ENCODE measurements around the gene STPG3.

Gene STPG3

DNA sequence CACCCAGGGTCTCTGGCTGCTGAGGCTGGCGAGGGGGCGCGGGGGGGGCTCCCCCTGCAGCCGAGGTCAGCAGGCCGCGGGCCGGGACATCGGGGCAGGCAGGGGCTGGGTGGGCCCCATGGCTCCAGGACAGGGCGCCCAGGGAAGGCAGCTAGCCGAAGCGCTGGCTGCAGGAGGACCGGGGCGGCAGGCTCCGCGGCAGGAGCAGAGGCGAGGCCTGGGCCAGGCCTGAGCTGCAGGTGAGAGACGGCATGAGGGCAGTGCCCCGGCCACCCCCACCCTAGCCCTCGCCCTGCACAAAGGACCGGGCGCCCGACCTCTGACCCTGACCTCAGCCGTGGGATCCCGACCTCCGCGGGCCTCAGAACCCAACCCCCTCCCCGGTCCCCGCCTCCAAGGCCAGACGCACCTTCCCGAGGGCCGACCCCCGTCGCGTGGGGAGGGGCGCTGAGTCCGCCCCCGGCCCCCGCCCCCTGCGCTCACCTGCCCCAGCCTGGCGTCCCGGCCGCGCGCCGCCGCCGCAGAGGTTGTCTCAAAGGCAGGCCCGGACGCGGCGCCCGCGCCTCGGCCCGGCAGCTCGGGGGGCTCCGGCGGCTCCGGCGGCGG lies 29.5 kb upstream of the STPG3 start:
- DNase-seq (ENCODE audit: low read depth in 3 of 3, low spot score in 1 of 3) = no peak

DNA sequence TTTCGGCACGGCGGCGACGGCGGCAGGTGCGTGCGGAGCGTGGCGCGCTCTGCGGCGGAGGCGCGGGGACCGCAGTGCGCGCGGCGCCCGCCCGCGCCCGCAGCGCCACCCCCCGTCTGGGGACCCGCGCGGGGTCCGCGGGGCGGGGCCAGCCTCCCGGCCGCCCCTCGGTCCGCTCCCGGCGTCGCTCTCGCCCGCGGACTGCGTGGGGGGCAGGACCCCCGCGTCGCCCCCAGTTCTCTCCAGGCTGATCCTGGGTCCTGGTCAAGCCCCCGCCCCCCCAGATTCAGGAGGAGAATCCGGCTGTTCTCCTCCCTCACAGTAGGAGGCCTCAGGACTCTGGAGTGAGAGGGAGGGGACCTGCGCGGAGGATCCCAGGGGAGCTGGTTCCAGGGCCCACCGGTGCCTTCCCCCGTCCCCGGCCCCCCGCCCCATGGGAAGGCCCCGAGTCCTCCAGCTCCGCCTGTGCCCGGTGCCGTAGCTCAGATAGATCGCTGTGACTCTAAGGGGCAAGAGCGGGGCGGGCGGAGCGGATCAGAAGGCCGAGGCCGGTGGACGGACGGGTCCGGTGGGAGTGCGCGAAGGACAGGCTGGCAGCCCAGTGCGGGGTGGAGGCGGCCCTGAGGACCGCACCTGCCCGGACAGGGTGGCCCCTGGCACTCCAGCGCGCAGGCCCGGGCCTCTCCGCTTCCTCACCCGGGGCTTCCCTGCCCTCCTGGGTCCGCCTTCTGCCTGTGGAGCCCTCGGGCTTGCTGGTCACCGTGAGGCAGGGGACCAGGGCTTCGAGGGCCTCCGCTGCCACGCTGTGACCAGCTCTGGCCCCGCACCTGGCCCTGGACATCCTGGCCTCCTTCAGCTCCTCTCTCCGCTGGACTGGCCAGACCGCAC lies 28.7 kb upstream of the STPG3 start, which contains the start of gene RNF208:
Gene RNF208, minus strand, starts transcription at position 51 of the 888 bp plus-strand sequence. CDS start 1,028 bp downstream, outside the sequence.
- no peak for DNase-seq (ENCODE audit: low read depth in 3 of 3, low spot score in 1 of 3)

DNA sequence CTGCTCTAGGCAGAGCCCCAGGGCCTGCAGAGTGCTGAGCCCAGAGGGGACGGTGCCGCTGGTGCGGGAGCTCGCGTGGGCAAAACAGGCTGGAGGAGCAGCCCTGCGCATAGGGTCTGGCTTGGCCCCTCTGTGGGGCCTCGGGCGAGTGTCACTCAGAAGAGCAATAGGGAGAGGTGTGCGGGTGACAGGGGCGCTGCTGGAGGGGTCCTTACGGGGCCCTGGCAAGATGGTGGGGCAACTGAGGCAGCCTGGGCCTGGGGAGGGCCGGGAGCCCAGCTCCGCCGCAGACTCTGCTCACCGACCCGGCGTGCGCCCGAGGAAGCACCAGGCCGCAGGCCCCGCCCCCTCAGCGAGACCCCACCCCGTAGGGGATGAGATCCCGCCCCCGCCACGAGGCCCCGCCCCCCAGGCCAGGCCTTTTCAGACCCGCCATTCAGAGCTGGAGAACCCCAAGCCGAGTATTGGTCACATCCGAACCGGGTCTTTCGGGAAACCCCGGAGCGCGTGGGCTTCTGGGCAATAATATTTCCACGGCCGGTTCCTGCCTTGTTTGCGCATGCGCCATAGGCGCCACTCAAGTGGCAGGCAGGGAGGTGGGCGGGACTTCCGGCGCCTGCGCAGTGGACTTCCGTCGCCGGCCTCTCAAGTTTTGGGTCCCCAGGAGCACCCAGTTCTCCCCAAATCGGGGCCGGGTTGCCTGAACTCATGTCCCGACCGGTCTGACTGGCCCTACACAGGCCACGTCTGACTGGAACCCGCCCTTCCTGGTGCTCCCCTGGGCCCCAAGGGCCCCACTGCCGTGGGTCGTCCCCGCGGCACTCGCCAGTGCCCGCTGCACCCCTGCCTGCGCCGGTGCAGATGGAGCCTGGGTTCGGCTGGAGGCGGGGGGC lies 27.8 kb upstream of the STPG3 start:
- DNase-seq (ENCODE audit: low read depth in 3 of 3, low spot score in 1 of 3) = peak; percentile 97 to 99 (median 97)

DNA sequence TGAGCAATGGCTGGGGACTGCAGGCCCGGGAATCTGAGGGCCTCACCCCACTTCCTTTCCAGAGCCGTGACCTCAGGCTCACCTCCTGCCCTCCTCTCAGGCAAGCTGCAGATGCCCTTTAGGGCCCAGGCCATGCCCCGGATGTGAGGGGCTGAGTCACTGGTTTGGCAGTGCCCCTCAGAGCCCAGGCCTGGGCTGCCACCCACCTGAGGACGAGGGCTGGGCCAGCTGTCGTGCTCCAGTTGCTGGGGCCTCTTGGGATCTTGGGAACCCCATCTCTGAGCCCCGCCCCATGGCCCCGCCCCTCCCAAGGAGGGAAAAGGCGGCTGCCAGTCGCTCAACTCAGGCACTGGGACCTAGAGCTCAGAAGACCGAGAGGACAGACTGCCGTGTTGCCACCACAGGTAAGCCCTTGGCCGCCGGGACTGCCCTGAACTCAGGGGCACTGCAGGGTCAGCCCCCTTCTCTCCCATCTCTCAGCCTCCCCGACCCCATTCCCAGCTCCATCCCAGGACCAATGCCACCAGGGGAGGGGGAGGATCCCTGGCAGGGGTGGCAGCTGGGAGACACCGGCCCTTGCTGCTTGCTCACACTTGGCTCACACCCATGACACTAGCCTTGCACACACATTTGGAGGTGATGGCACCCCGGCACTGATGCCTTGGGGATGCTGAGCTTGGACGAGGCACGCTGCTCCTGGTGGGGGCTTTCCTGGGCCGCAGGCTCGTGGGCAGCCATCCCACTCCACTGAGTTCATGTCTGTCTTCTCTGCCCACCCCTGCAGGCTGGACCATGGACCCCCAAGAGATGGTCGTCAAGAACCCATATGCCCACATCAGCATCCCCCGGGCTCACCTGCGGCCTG lies 26.0 kb upstream of the STPG3 start, which contains the start of gene CYSRT1:
Gene CYSRT1, plus strand, starts transcription at position 345 of the 865 bp plus-strand sequence. Its CDS starts 448 bp downstream, at position 793.
- no peak for DNase-seq (ENCODE audit: low read depth in 3 of 3, low spot score in 1 of 3)

DNA sequence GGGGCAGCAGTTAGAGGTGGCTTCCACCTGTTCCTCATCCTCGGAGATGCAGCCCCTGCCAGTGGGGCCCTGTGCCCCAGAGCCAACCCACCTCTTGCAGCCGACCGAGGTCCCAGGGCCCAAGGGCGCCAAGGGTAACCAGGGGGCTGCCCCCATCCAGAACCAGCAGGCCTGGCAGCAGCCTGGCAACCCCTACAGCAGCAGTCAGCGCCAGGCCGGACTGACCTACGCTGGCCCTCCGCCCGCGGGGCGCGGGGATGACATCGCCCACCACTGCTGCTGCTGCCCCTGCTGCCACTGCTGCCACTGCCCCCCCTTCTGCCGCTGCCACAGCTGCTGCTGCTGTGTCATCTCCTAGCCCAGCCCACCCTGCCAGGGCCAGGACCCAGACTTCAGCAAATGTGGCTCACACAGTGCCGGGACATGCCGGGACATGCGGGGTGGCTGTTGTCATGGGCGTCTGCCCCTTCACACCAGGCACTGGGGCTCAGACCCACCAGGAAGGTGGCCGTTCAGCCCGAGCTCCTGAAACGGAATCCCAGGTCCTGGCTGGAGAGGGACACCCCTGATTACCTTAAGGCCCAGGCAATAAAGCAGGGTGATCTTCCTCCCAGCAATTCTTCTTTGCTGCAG lies 25.3 kb upstream of the STPG3 start:
- no peak for DNase-seq (ENCODE audit: low read depth in 3 of 3, low spot score in 1 of 3)

DNA sequence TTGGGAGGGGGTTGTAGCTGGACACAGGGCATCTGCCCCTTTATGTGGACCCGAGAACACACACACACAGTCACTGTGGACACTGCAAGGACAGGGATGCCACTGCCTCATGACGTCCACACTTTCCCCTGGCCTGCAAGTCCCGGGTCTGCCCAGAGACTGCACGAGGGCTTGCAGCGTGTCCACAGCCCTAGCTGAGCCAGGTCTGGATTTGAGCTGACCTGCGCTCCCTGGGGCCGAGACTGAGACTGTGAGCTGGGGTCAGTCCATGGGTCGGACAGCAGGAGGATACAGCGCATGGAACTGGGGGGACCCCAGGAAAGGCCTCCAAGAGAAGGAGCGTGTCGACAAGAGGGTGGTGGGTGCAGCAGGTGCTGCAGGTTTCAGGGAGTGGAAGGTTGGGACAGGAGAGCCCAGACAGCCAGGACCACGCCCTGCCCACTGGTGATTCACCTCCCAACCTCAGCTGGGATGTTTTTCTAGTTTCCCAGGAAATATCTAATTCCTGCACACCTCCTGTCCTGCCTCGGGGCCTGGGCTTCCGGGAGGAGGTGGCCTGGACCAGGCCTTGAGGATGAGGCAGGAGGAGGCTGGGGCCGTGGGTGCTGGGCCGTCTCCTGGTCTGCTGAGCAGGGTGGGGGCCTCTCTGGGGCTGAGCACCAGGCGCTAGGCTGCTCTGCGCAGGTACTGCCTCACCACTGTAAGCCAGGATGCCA lies 24.6 kb upstream of the STPG3 start:
- no peak for DNase-seq (ENCODE audit: low read depth in 3 of 3, low spot score in 1 of 3)

DNA sequence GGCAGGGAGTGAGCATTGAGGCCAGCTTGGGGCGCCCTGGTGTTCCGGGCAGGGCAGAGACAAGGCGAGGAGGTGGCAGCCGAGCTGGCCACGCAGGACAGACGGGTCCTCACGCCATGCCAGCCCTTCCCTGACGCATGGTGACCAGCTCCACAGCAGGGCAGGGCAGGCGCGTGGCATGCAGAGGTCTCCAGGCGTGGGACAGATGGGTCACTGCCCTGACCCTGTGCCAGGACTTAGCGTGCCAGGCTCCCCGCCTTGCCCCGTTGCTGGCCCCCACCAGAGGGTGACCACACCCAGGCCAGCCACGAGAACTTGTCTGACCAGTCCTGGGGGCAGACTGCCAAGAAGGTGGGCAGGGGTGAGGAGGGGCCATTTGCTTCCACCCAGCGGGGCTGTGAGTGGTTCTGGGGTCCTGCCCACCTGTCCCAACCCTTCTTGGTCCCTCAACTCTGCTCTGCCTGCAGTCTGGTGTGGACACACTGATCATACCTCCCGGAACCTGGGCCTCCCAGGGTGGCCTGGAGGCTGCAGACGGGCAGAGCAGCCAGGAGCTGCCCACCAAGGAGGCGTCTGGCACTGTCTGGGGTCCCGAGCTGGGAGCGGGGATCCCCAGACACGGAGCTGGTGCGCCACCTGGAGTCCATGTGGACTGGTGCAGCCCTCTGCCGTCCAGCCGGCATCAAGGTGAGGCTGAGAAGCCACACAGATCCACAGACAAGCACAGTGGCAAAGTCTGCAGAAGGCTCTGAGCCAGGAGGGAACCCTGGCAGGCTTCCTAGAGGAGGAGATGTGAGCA lies 23.8 kb upstream of the STPG3 start, which contains the start of gene RNF224:
Gene RNF224, plus strand, starts transcription at position 449 of the 799 bp plus-strand sequence. CDS start 834 bp downstream, outside the sequence.
- DNase-seq (ENCODE audit: low read depth in 3 of 3, low spot score in 1 of 3) = peak; percentile 57 to 70 (median 64)

DNA sequence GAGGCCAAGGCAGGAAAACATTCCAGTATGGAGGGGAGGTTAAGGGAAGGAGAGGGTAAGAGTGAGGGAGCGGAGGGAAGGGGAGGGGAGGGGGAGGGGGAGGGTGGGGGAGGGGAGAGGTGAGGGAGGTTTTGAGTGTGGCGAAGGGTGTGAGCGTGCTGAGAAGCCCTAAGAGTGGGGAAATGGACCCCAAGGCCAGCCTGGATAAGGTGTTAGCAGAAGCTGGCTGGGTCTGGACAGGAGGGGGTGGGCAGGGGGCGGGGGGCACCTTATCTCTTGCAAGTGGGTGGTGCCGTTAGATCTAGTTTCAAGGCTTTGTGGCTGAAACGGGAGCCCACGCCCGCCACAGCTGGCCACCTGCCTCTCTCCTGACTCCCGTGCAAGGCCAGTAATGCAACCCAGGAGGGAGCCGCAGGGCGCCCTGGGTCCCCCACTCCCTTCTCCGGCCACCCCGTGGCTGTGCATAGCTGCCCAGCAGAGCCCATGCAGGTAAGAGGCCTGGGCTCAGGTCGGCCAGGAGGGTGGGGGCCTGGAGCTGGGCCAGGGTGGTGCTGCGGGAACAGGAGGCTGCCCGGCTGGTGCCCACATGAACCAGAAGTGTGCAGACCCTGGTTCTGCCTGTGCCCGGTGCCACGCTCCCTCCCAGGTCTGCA lies 23.1 kb upstream of the STPG3 start:
- no peak for DNase-seq (ENCODE audit: low read depth in 3 of 3, low spot score in 1 of 3)

DNA sequence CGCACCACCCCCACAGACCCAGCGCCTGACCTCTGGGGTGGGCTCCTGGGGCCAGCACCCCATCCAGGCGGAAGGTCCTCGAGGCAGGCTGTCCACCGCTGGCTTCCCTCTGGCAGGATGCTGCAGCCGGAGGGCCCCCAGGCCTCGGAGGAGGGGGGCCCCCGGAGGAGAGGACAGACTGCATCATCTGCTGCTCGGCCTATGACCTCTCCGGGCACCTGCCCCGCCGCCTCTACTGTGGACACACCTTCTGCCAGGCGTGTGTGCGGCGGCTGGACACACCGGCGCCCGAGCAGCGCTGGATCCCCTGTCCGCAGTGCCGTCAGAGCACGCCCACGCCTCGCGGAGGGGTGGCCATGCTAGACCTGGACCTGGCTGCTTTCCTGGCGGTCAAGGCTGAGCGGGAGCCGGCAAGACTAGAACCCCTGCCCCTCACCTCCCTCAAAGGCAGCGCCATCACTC lies 22.5 kb upstream of the STPG3 start:
- no peak for DNase-seq (ENCODE audit: low read depth in 3 of 3, low spot score in 1 of 3)

DNA sequence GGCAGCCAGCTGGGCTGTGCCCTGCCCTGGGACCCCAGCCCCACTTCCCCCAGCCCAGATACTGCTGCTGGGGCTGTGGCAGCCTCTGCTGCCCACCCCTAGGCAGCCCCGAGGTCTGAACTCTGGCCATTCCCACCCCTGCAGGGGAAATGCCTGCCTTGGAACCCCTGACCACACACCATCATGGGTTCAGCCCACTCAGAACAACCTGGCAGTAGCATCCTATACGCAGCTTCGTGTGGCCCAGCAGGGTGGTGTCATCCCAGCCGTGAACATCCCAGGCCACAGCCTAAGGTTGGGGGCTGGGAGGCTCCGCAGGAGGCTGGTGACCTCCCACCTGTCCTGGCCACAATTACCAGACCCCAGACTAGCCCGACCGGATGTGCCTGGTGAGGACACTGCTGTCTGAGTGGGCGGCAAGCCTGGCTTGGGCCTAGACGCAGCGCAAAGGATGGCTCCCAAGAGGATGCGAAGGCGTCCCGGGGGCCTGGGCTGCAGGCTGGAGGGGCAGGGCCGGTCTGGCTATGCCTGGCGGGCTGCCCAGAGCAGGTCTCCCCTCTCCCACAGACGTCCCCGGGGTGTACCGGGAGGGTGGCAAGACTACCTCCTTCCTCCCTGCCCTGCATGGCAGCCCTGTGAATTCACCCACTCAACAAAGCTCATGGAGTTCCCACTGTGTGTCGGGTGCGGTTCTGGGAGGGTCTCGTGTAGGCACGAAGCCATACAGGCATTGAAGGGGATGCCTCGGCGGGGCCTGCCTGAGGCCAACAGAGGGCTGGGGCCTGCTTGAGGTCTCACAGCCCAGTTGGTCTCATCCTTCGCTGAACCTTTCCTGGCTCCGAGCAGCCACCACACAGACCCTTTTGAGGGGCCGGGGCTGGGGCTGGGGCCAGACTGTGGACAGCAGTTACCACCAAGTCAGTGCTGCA lies 21.9 kb upstream of the STPG3 start:
- no peak for DNase-seq (ENCODE audit: low read depth in 3 of 3, low spot score in 1 of 3)

DNA sequence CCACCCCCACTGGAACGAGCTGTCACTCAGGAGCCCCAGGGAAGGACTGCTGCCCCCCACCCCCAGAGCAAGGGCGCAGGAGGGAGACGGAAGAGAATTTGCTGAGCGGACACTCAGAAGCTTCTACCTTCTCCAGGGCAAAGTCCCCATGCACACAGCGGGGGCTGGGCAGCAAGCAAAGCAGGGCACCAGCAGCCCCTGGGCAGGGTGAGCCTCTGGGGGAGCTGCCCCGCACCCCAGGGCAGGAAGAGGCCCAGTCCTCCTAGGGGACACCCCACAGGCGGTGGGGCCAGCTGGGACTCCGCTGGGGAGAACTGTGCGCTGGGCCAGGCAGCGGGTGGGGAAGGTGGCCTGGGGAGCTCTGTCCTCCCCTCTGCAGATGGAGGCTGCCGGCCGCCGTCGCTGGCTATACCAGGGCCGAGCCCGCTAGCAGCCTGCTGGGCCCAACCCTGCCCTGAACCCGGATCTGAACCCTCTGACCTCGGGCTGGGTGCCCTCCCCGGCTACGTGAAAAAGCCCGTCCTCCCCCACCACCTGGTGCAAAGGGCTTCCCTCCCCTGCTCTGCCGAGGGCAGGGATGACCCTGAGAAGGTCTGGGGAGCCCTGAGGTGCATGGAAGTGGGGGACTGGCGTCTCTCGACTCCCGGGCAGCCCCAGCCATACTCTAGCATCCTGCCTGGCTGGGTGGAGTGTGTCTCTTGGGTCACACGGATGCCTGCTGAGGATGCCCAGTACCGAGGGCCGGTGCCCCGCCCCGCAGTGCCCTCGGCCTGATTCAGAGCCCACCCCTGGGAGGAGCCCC lies 21.0 kb upstream of the STPG3 start:
- no peak for DNase-seq (ENCODE audit: low read depth in 3 of 3, low spot score in 1 of 3)

DNA sequence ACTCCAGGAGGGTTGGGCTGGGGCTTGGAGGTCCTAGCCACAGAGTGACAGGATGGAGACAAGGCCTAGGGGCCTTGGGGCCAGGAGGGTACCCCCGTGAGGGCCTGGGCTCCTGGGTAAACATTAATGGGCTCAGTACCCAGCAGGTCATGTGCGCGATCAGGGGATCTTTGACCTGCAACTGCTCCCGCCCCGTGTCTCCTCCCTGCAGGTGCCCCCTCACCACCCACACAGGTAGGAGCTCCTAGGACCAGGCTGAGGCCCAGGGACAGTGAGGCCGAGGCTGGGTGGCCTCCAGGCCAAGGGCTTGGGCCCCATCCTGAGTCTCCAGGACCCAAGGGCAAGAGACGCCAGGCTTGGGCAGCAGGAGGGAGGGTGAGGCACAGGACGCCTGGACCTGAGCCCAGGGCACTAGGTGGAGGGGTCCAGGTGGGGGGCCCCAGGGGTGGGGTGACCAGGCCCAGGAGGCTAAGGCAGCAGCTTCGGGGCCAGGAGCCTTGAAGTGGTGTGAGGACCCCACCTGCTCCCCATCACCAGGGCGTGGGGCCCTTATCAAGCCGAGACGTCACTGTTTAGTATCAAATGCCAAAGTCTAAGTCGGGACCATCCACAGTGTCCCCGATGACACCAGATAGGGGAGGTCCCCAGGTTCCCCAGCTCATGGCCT lies 20.2 kb upstream of the STPG3 start, which contains the start of gene SLC34A3:
Gene SLC34A3, plus strand, starts transcription at position 197 of the 667 bp plus-strand sequence. CDS start 802 bp downstream, outside the sequence.
- DNase-seq (ENCODE audit: low read depth in 3 of 3, low spot score in 1 of 3) = no peak

DNA sequence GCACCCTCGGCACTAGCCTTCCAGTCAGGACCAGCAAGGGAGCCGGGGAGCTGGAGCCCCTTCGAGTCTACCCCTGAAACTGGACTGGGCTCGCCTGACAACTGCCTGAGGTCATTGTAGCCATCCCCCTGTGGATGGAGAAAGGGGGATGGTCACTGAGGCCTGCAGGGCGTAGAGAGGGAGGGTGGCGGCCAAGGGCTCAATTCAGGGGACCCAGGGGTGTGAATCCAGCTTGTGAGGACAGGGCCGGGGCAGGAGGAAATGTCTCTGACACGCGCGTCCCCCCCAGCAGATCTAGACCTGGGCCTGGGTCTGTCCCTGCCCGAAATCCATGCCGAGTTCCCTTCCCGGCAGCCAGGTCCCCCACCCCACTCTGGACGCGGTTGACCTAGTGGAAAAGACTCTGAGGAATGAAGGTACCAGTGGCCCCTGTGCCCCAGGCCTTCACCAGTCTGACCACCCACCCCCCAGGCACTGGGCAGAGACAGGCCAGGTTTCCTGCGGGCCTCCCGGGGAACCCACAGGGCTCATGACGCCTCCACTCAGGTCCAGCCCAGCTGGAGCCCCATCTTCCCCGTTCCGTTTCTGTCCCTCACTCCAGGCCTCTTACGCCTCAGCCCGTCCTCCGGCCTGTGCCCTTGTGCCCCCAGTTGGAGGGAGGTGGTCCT lies 19.6 kb upstream of the STPG3 start:
- DNase-seq (ENCODE audit: low read depth in 3 of 3, low spot score in 1 of 3) = no peak

DNA sequence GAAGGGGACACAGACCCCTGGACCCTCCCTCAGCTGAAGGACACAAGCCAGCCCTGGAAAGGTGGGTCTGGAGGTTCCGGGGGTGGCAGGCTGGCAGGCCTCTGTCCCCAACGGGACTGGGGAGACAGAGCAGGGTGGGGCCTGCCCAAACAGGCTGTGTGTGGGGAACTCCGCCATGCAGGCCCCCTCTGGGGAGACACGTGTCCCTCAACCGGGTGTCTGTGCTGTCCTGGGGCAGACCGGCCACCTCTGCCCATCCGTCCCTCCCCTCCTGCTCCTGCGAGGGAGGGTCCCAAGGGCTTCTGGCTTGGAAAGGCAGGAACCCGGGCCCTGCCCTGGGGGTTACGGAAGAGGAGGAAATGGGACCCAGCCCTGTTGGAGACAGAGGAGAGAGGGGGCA lies 19.0 kb upstream of the STPG3 start:
- DNase-seq (ENCODE audit: low read depth in 3 of 3, low spot score in 1 of 3) = no peak

DNA sequence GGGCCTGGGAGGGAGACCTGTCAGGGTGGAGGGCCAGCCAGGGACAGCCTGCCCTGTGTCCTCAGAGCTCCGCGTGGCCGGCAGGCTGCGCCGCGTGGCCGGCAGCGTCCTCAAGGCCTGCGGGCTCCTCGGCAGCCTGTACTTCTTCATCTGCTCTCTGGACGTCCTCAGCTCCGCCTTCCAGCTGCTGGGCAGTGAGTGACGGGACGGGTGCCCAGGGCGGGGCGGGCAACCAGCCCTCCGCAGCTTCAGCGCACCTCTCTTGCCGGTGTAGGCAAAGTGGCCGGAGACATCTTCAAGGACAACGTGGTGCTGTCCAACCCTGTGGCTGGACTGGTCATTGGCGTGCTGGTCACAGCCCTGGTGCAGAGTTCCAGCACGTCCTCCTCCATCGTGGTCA lies 18.6 kb upstream of the STPG3 start:
- DNase-seq (ENCODE audit: low read depth in 3 of 3, low spot score in 1 of 3) = no peak
